AG10803 (cell line): ENCODE data around the gene MRPL37.

Experiments
- DNase-seq: peaks from one replicate; pipeline ENCODE4 v3.0.0; 2010; ENCODE audit warnings: low read depth
- H3K4me3 ChIP-seq: 2 replicates; pipeline ENCODE4 v1.5.1; 2011; ENCODE audit warnings: mild to moderate bottlenecking, low read length, control low read depth
- CTCF ChIP-seq: conservative IDR thresholded peaks from 2 replicates; pipeline ENCODE4 v1.5.1; 2011; ENCODE audit warnings: mild to moderate bottlenecking, low read length, control low read depth, inconsistent platforms

MRPL37 gene

DNA sequence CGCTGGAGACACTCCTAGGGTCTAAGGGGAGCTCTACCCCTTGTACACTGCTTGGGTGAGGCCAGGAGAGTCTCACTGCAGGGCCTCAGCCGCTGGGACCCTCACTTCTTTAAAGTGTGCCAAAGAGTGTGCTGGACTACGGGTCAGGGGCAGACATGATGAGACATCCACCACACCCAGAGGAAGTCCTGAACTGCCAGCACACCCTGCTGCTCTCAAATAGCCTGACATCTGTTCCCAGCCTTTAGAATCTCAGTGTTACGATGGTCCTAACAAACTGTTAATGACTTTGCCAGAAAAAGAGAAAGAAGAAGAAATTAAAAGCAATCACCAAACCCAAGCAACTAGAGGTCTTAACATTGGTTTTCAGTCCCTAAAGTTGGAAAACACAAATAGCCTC lies 49.0 kb downstream of the MRPL37 start:
- peak; percentile 43 for DNase-seq
- TF ChIP-seq CTCF = no peak
- no peak overlapping the region for H3K4me3 ChIP-seq

DNA sequence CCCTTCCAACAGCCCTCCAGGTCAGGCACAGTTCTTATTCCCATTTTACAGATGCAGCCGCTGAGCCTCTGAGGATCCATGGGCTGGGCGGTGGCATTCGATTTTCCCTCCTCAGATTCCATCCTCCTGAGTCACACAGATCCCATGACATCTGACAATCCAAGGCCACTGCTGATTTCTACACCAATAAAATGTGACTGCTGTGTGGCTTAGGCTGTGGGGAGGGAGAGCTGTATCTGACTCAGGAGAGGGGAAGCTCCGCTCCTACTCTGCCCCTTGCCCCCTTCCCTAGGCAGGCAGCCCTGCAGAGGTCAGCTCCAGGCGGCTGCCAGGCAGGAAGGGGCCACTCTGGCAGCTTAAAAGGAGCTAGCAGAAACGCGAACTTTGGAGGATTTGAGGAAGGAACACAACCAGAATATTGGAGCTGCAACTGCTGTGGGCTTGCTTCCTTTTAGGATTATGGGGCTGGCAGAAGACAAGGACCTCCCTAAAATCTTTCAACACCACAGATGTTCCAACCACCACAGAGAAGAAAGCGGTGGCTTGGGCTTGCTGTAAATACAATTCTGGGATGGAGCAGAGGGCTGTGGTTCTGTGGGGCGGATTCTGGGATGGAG lies 50.0 kb downstream of the MRPL37 start:
- peak overlapping the region; percentile 29; the same call in 1 of the 2 replicates for H3K4me3 ChIP-seq
- DNase-seq = peak; percentile 91
- TF ChIP-seq CTCF = no peak

GRCh38 chr1:54250670-54251069 lies 50.7 kb downstream of the MRPL37 start:
- no peak for TF ChIP-seq CTCF
- DNase-seq = no peak

GRCh38 chr1:54252371-54252936 lies 52.5 kb downstream of the MRPL37 start:
- no peak for DNase-seq
- H3K4me3 ChIP-seq = no peak overlapping the region
- TF ChIP-seq CTCF = no peak

More at GRCh38 chr1:54250670-54251069, 50.7 kb downstream of the MRPL37 start:
- no peak overlapping the region for H3K4me3 ChIP-seq

- DNase-seq = peak; percentile 86
- no peak for TF ChIP-seq CTCF
- H3K4me3 ChIP-seq = no peak overlapping the region
These were observed 53.5 kb downstream of the MRPL37 start for GRCh38 chr1:54253480-54253879.

DNA sequence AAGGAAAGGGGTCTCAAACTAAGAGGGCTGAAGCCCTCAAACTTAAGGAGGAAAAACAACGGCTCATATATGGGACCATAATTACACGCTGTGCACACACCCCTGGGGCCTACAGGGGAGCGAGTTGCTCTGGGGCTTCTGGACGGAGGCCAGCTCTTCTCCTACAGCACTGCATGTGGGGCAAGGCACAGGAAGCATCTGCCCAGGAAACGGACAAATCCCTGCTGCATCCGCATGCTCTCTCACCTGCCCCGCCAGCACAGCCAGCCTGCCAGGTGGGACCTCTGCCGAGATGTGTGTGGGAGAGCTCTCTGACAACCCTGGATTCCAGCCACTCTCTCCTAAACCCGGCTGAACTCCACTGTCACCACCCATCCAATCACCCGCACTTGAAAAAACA lies 54.1 kb downstream of the MRPL37 start:
- H3K4me3 ChIP-seq = no peak overlapping the region
- TF ChIP-seq CTCF = no peak
- peak; percentile 5 for DNase-seq

DNA sequence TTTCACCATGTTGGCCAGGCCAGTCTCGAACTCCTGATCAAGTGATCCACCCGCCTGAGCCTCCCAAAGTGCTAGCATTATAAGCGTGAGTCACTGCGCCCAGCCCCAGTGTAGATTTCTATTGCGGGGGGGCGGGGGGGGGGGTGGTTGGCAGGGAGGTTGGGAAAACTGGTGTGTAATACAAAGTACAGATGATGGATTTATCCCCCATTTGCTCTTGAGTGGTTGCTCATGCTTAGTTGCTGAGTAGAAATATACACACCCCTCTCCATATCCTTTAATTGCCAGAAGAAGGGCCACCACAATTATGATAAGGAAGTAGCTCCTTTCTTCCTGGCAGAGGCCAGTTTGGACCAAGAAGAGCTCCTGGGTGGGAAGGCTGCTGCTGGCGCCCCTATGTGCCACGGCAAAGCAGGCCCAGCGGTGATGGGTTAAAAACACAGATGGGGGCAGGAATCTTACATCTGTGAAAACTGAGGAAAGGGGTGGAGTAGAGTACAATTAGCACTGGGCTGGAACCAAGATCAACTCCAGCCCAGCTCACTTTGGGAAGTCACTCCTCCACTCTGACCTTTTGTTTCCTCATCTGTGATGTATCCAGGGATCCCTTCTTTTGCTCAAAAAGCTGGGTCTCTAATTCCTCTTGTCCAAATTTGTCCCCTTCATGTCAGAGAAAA lies 55.2 kb downstream of the MRPL37 start:
- peak; percentile 66 for DNase-seq
- TF ChIP-seq CTCF = no peak
- no peak overlapping the region for H3K4me3 ChIP-seq
